GM19043 (cell line): ENCODE data around the gene SYCP2.
"Not testable (repeated sequence)": the region's sequence is repeated elsewhere in the genome, so short reads cannot be mapped to it uniquely, and the experiment has no call there.

Source experiments
- ATAC-seq: cut with Tn5 transposase; IDR thresholded peaks from one replicate; pipeline ENCODE4 v1.9.1; 2021; ENCODE audit warnings: low read depth; ENCODE audit not compliant: unreplicated experiment

Gene SYCP2

GRCh38 chr20:59933296-59933848, at the start of gene SYCP2:
Gene SYCP2, minus strand, starts transcription at chr20:59933637. Its CDS starts 11,224 bp downstream, at chr20:59922413.
- peak; percentile 15 for ATAC-seq

GRCh38 chr20:59983076-59983475, 49.6 kb upstream of the SYCP2 start:
- no peak for ATAC-seq

DNA sequence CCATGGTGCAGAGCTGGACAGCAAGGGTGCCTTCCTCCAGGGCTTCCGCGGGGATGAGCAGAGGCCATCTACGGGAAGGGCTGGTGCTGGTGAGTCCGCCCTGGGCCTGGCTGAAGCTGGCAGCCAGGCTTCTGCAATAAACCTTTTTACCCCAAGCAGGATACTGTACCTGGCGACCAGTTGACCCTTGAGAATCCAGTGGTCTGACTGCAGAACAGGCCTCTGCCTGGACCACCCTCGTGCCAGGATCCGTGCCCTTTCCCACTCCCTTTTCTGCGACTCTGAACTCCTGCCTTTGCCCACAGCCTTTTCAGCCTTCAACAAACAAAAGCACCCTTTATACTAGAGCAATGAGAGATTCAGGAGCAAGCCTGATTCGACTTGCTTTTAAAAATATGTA, 43.6 kb upstream of the SYCP2 start:
- no peak for ATAC-seq

DNA sequence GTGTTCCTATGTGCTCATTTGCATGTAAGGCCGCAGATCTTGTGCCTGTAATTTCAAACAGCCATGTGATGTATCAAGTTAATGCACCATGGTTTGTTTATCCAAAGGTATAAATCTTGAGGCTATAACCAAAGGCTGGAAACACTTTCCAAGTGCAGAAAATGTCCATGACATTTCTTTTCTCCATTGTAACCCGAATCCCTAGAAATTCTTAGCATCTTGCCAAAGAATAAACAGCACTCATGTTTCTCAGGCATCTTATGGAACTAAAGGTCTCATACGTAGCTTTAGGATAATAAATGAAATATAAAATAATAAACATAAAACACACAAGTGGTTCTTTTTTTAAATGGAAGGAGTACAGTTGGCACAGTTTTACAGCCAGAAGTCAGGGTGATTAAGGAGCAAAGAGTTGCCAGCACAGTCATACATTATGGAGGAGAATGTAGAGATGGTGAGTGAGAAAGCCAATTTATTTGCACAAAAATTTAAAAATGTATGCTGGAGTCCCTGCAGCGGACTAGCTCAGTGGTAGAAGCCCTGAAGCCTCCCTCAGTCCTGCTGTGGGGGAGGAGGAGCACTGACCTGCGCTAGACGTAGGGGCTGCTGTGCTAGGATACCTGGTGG, 42.8 kb upstream of the SYCP2 start:
- ATAC-seq: no peak

DNA sequence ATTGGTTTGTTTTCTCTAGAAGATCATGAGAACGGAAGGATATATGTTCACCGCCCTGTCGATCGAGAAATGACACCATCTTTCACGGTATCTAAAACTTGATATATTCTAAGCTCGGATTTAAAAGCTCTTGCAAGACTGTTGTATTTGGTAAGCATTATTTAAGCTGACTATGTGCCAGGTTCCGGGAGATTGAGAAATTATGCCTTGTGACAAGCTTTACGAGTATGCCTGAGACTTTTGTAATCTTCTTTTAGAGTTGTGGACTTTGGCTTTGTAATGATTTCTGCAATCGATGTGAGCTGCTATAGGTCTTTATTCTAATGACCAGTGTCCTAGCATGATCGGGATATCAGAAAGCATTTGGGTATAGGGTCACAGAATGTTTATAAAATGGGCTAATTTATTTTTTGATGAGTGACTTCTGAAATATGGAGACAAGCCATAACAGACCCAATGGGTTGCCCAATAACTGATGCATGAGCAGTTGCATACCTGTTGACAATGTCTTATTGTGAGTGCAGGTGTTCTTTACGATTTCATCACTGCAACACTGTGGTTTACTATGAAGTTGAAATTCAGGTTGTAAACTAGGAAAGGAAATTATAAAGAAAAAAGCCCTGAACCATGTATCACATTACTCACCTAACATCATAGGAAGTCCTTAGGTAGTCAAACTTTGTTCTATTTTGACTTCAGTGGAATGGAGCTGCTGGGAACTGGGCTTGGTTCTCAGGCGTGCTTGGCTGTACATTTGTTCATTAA, 38.8 kb upstream of the SYCP2 start:
- no peak for ATAC-seq

- no peak for ATAC-seq
Observed at GRCh38 chr20:59971428-59971827, 38.0 kb upstream of the SYCP2 start.

DNA sequence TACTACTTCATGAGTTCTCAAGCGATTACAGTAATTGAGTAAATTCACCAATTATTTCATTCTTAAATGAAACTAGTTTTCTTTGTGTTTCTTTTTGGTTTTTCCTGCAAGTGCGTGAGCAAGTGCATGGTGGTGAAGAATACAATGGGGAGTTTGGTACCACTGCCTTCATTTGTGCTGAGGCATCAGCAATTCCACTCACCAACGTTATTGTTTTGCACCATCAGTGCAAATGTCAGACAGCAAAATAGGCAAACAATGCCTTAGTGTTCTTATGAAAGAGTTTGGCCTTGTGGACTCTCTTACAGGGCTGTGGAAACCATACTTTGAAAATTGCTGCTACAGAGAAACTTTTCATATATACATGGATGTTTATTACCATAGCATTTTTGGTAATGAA, 33.0 kb upstream of the SYCP2 start:
- no peak for ATAC-seq

DNA sequence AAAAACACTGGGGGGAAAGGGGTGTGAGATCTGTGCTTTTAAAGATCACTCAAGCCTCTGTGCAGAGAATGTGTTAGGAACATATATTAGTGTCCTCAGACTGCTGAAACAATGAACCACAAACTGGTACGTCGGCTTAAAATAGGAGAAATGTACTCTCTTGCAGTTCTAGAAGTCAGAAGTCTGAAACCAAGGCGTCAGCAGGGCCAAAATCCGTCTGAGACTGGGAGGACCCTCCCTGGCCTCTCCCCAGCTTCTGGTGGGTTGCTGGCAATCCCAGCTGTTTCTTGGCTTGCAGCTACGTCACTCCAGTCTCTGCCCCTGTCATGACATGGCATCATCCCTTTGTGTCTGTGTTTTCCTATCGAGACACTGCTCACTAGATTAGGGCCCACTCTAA, 28.7 kb upstream of the SYCP2 start:
- no peak for ATAC-seq

GRCh38 chr20:59961423-59961822, 28.0 kb upstream of the SYCP2 start:
- no peak for ATAC-seq

- ATAC-seq: no peak
Observed at GRCh38 chr20:59958626-59959025, 25.2 kb upstream of the SYCP2 start.

DNA sequence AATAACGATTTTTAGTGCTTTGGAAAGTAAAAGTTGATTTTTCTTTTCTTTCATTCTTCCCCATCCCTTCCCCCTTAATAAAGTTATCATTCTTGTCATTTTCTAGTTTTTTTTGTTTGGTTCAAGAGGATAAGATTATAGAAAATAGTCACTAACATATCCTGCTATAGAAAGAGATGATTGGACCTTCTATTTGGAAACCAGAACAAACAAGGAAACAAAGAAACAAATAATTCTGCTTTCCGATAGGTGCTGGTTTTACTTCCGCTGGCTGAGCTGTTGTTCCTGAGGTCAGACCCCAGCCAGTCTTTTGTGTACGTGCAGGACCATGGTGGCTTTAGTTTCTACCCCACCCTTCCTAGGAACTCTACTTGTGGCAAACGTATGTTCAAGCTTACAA, 24.7 kb upstream of the SYCP2 start, which contains the start of gene CDH26:
Gene CDH26, plus strand, starts transcription at position 301 of the 400 bp plus-strand sequence. CDS start 304 bp downstream, outside the sequence.
- no peak for ATAC-seq

DNA sequence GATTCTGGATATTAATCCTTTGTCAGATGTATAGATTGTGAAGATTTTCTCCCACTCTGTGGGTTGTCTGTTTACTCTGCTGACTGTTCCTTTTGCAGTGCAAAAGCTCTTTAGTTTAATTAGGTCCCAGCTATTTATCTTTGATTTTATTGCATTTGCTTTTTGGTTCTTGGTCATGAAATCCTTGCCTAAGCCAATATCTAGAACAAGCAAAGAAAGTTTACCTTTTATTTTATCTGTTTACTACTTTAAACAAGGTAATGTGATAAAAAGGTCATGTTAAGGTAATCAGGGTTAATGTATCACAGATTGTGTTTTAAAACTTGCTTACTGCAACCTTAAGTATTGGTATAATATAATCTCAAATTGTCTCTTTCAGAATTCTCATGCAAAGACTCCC, 24.1 kb upstream of the SYCP2 start:
- ATAC-seq: not testable (repeated sequence)

GRCh38 chr20:59955131-59955796, 21.8 kb upstream of the SYCP2 start:
- no peak for ATAC-seq

GRCh38 chr20:59954718-59955117, 21.3 kb upstream of the SYCP2 start:
- ATAC-seq: no peak

DNA sequence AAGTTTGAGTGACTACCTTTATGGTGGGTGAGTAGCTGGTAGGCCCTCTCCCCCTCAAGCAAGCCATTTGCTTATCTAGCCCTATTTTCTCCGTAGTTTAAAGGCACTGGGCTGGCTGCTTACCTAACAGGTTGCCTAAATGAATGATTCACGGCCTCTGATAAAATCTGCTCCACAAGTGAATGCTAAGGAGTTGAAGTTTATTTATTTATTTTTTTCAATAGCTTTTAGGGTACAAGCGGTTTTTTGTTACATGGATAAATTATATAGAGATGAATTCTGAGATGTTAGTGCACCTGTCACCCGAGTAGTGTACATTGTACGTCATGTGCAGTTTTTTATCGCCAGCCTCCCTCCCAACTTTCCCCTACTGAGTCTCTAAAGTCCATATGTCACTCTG, 16.5 kb upstream of the SYCP2 start:
- ATAC-seq: no peak

GRCh38 chr20:59948828-59949720, 15.6 kb upstream of the SYCP2 start:
- peak; percentile 68 for ATAC-seq

- no peak for ATAC-seq
Observed at GRCh38 chr20:59948212-59948611, 14.8 kb upstream of the SYCP2 start.

DNA sequence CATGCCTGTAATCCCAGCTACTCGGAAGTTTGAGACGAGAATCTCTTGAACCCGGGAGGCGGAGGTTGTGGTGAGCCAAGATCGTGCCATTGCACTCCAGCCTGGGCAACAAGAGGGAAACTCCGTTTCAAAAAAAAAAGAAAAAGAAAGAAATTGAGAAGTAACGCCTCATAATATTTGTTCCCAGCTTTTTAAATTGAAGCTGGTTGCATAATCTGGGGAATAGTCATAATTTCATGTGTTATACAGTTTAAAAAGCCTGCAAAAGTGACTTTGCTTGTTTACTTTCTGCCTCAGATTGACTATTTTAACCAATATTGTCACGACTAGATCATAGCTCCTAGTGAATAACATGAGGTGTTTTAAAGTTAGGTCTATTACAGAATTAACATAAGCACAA, 13.9 kb upstream of the SYCP2 start:
- no peak for ATAC-seq

DNA sequence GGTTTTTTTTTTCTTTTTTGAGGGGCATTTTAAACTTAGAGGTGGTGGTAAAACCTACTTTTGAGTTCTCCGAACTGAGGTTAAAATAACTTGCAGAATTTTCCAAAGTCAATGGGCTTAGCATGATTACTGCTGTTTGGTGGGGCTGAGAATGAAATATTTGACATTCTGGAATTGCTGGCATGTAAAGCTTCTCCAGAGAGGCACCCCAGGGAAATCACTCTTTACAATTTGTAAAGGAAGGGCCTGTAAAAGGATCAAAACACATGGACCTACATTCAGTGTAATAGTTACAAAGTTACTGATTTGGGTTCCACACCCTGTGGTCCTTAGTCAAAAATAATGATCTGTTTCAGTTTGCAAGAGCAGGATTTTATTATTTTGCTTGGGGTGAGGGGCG, 12.3 kb upstream of the SYCP2 start:
- no peak for ATAC-seq

- no peak for ATAC-seq
Observed at GRCh38 chr20:59945175-59945574, 11.7 kb upstream of the SYCP2 start.
